ENCODE measurements around the gene USP24.
A peak's percentile ranks its signal among the peaks of the same experiment; 100 is the strongest.

USP24 gene

DNA sequence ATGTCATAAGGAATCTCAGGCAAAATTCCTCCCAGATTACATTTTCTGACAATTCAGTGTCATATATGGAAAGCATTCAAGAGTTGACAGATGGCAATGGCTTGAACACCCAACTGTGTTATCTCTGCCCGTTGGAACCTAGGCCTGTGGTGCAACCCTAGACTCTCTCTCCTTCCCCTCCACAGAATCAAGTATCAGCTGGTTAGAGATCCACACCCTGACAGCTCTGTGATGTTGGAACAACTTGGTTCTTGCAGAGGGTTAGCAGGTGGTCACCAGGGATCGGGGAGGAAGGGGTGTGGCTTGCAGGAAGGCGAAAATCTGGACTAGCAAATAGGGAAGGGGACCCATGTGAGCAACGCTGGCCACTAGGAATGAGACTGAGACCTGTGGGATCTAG lies 149.5 kb downstream of the USP24 start:
- no peak for DNase-seq
- H3K27me3 ChIP-seq (replicated peaks), result no peaks in the 10 kb centered on the region
- TF ChIP-seq, protein P1, sequence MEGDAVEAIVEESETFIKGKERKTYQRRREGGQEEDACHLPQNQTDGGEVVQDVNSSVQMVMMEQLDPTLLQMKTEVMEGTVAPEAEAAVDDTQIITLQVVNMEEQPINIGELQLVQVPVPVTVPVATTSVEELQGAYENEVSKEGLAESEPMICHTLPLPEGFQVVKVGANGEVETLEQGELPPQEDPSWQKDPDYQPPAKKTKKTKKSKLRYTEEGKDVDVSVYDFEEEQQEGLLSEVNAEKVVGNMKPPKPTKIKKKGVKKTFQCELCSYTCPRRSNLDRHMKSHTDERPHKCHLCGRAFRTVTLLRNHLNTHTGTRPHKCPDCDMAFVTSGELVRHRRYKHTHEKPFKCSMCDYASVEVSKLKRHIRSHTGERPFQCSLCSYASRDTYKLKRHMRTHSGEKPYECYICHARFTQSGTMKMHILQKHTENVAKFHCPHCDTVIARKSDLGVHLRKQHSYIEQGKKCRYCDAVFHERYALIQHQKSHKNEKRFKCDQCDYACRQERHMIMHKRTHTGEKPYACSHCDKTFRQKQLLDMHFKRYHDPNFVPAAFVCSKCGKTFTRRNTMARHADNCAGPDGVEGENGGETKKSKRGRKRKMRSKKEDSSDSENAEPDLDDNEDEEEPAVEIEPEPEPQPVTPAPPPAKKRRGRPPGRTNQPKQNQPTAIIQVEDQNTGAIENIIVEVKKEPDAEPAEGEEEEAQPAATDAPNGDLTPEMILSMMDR (IDR thresholded peaks at IDR 0.05; ENCODE audit: low read depth, low read length, missing control alignments), result no peak
- peaks cover 13% of the 10 kb centered on the region for H3K36me3 ChIP-seq (replicated peaks)
- no peak overlapping the region for H3K4me3 ChIP-seq (ENCODE audit: low read depth, low read length)
- no peak overlapping the region for H3K27ac ChIP-seq
- in situ Hi-C loops (cut with HindIII; ENCODE audit: low pct_ligation_motif_present, low sequenced_read_pairs), result no loop called here

DNA sequence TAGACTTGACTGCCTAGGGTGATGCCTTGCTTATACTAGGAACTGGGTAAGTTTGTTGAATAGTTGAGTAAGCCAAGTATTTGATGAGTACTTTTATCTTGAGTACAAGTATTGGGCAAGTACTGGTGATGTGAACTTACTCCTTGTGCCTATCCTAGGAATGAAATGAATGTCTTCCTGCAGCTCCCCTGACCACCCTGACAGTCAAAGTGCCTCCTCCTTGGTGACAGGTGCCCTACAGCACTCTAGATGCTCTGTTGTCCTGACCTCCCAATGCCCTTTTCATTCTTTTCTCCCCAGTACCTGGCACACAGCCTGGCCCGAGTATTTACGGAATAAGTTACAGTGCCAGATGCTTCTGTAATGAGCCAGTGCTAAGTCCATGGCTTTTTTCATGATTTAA lies 150.3 kb downstream of the USP24 start:
- H3K36me3 ChIP-seq (replicated peaks), result peaks cover 12% of the 10 kb centered on the region
- H3K27ac ChIP-seq, result no peak overlapping the region
- no peaks in the 10 kb centered on the region for H3K27me3 ChIP-seq (replicated peaks)
- TF ChIP-seq, protein P1 (IDR thresholded peaks at IDR 0.05; ENCODE audit: low read depth, low read length, missing control alignments), result no peak
- in situ Hi-C loops (cut with HindIII; ENCODE audit: low pct_ligation_motif_present, low sequenced_read_pairs), result no loop called here
- no peak overlapping the region for H3K4me3 ChIP-seq (ENCODE audit: low read depth, low read length)
- no peak for DNase-seq

DNA sequence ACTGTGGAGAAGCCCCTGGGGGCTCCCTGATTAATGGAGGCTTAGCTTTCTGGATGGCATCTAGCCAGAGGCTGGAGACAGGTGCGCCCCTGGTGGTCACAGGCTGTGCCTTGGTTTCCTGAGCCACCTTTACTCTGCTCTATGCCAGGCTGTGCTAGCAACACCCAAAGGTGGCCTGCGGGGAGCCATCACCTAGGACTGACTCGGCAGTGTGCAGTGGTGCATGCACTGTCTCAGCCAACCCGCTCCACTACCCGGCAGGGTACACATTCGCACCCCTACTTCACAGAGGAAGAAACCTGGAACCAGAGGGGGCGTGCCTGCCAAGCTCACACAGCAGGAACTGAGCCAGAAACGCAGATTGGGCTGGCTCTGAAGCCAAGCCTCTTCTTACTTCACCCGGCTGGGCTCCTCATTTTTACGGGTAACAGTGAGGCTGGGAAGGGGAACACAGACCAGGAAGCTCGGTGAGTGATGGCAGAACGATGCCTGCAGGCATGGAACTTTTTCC lies 151.0 kb downstream of the USP24 start:
- Histone ChIP-seq H3K36me3 (replicated peaks) (peaks cover 8% of the 10 kb centered on the region), H3K27ac (no peak overlapping the region)
- no peak for DNase-seq

DNA sequence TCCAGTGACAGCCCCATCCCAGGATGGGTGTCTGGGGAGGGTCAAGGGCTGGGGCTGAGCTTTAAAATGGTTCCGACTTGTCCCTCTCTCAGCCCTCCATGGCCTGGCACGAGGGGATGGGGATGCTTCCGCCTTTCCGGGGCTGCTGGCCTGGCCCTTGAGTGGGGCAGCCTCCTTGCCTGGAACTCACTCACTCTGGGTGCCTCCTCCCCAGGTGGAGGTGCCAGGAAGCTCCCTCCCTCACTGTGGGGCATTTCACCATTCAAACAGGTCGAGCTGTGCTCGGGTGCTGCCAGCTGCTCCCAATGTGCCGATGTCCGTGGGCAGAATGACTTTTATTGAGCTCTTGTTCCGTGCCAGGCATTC lies 151.6 kb downstream of the USP24 start:
- Histone ChIP-seq H3K36me3 (replicated peaks) (peaks cover 5% of the 10 kb centered on the region), H3K27ac (no peak overlapping the region), H3K27me3 (replicated peaks) (no peaks in the 10 kb centered on the region), H3K4me3 (ENCODE audit: low read depth, low read length) (no peak overlapping the region)
- in situ Hi-C loops (cut with HindIII; ENCODE audit: low pct_ligation_motif_present, low sequenced_read_pairs), result no loop called here
- TF ChIP-seq, protein P1 (IDR thresholded peaks at IDR 0.05; ENCODE audit: low read depth, low read length, missing control alignments), result no peak
- DNase-seq, result no peak

More for the DNA sequence above, 151.0 kb downstream of the USP24 start:
- in situ Hi-C loops (cut with HindIII; ENCODE audit: low pct_ligation_motif_present, low sequenced_read_pairs), result no loop called here
- Histone ChIP-seq H3K4me3 (ENCODE audit: low read depth, low read length) (no peak overlapping the region), H3K27me3 (replicated peaks) (no peaks in the 10 kb centered on the region)
- TF ChIP-seq, protein P1 (IDR thresholded peaks at IDR 0.05; ENCODE audit: low read depth, low read length, missing control alignments), result peak; percentile 3

DNA sequence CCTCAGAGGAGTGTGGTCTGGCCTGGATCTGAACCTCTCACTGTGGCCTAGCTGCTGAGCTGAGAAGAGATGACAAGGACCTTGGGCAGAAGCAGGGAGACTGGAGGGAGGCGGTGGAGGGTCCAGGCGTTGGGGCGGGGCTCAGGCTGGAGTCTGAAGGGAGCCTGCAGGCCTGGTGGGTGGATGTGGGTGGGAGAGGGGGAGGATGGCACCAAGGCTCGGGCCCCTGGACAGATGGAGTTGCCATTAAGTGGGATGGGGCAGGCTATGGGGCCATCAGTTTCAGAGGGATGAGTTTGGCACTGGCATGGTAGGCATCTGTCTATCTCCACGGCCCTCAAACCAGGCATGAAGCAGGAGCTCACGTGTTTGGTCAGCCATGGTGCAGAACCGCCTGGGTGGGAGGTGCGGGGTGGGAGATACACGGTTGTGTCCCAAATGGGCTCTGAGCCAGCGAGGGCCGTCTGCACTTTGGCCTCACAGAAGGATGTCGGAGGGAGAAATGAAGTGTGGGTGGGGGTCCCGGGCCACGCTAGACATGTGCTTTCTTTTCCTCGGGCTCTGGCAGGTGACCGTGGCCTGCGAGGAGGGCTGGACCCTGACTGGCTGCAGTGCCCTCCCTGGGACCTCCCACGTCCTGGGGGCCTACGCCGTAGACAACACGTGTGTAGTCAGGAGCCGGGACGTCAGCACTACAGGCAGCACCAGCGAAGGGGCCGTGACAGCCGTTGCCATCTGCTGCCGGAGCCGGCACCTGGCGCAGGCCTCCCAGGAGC lies 152.2 kb downstream of the USP24 start:
- TF ChIP-seq, protein P1 (IDR thresholded peaks at IDR 0.05; ENCODE audit: low read depth, low read length, missing control alignments), result no peak
- no peaks in the 10 kb centered on the region for H3K27me3 ChIP-seq (replicated peaks)
- no peak for DNase-seq
- peaks cover 5% of the 10 kb centered on the region for H3K36me3 ChIP-seq (replicated peaks)
- H3K4me3 ChIP-seq (ENCODE audit: low read depth, low read length), result no peak overlapping the region
- no peak overlapping the region for H3K27ac ChIP-seq
- in situ Hi-C loops (cut with HindIII; ENCODE audit: low pct_ligation_motif_present, low sequenced_read_pairs), result no loop called here

All from brain microvascular endothelial cell (primary cell).